Panc1 (cell line): ENCODE data around the gene ANKMY2. TPM values are rescaled to one million over a fixed set of nuclear protein-coding genes. Genes with fewer than 3 reads are reported as not detected.
"Not testable (repeated sequence)": the region's sequence is repeated elsewhere in the genome, so short reads cannot be mapped to it uniquely, and the experiment has no call there.

Experiments used
- ATAC-seq: fragments of 200-7000 bp; cut with Tn5 transposase; 2 replicates; pipeline ENCODE4 v1.9.1; 2020; ENCODE audit warnings: mild to moderate bottlenecking, moderate library complexity
- BruUV-seq: library from RNA; stranded (reverse); fragments of 400-500 nt; replicated peaks from 2 replicates; lab custom pipeline; 2021; lab: Mats Ljungman, UMichigan
- CTCF ChIA-PET: fragments of 300-600 bp; sonication (Branson Sonifier 250); formaldehyde crosslinking; loops from one replicate; lab custom pipeline; 2022; ENCODE audit warnings: antibody characterized with exemption; lab: Charles Lee
- POLR2A ChIA-PET: fragments of 300-600 bp; sonication (Branson Sonifier 250); formaldehyde crosslinking; loops from one replicate; lab custom pipeline; 2022; ENCODE audit warnings: antibody characterized with exemption; lab: Charles Lee
- DNase-seq: peaks from one replicate; pipeline ENCODE4 v3.0.0-alpha.2; 2010; ENCODE audit warnings: low read depth, low spot score
- H3K27ac ChIP-seq: 2 replicates; pipeline ENCODE4 v1.5.1; 2011; ENCODE audit warnings: mild to moderate bottlenecking, low read length, inconsistent platforms
- H3K27me3 ChIP-seq: fragments of 200-500 bp; sonication (Bioruptor generic); 2 replicates; pipeline ENCODE4 v1.6.0; 2014; ENCODE audit warnings: low read length, inconsistent platforms; ENCODE audit not compliant: control insufficient read depth, insufficient read depth
- H3K36me3 ChIP-seq: fragments of 200-500 bp; sonication (Bioruptor generic); 2 replicates; pipeline ENCODE4 v1.5.1; 2014; ENCODE audit warnings: inconsistent platforms, mild to moderate bottlenecking, low read length, moderate library complexity; ENCODE audit not compliant: control insufficient read depth, insufficient read depth
- H3K4me1 ChIP-seq: 2 replicates; pipeline ENCODE4 v1.5.1; 2011; ENCODE audit warnings: inconsistent platforms, mild to moderate bottlenecking, low read length, moderate library complexity; ENCODE audit not compliant: control insufficient read depth, insufficient read depth
- H3K4me3 ChIP-seq, 2 experiments: 2 replicates each; pipeline ENCODE4 v1.5.1; 2011 to 2012; ENCODE audit warnings: low read depth in 2 of 2, low read length in 2 of 2, mild to moderate bottlenecking in 2 of 2, inconsistent platforms in 1 of 2, moderate library complexity in 1 of 2
- H3K9me3 ChIP-seq: fragments of 200-500 bp; sonication (Bioruptor generic); 2 replicates; pipeline ENCODE4 v1.5.1; 2014; ENCODE audit warnings: low read depth, mild to moderate bottlenecking, inconsistent platforms, low read length, moderate library complexity; ENCODE audit not compliant: control insufficient read depth, insufficient read depth
- POLR2AphosphoS5 ChIP-seq: IDR thresholded peaks from 2 replicates; pipeline ENCODE4 v1.6.1; 2012; ENCODE audit warnings: mild to moderate bottlenecking, low read depth, low read length, moderate library complexity
- SIN3A ChIP-seq: IDR thresholded peaks from 2 replicates; pipeline ENCODE4 v1.6.1; 2012; ENCODE audit warnings: low read depth, mild to moderate bottlenecking, low read length, moderate library complexity, borderline replicate concordance; ENCODE audit not compliant: insufficient read depth
- TCF7L2 ChIP-seq: IDR thresholded peaks from 2 replicates; pipeline ENCODE4 v1.6.1; 2011; ENCODE audit warnings: mild to moderate bottlenecking, low read depth, low read length, inconsistent platforms
- in situ Hi-C: cut with HindIII; loops from 2 replicates; pipeline ENCODE4 v1.10.0; 2016; ENCODE audit warnings: low sequenced_read_pairs, low pct_unique_long_range_greater_than_20kb
- intact Hi-C: fragments of 100-400 bp; cut with micrococcal nuclease; formaldehyde crosslinking; loops from one replicate; pipeline ENCODE4 v1.10.0; 2022; ENCODE audit not compliant: unreplicated experiment
- total RNA-seq: library from RNA; stranded (reverse); gene quantifications from one replicate; pipeline ENCODE4 v1.2.1, GENCODE V29; 2021; ENCODE audit not compliant: unreplicated experiment
- TF ChIP-seq, protein P1 (sequence below), 2 experiments: IDR thresholded peaks; 2 replicates each; pipeline ENCODE4 v1.6.1; 2011 to 2012; ENCODE audit warnings: low read depth in 2 of 2, control low read depth in 1 of 2, low read length in 1 of 2, mild to moderate bottlenecking in 1 of 2, moderate library complexity in 1 of 2; ENCODE audit not compliant: insufficient read depth in 1 of 2
- TF ChIP-seq, protein P2 (sequence below): fragments of 450-650 bp; IDR thresholded peaks from 2 replicates; pipeline ENCODE4 v1.5.1; 2017; ENCODE audit warnings: mild to moderate bottlenecking

Gene ANKMY2
- total RNA-seq, 1 experiment from 2014 or later: 18.6 TPM

DNA sequence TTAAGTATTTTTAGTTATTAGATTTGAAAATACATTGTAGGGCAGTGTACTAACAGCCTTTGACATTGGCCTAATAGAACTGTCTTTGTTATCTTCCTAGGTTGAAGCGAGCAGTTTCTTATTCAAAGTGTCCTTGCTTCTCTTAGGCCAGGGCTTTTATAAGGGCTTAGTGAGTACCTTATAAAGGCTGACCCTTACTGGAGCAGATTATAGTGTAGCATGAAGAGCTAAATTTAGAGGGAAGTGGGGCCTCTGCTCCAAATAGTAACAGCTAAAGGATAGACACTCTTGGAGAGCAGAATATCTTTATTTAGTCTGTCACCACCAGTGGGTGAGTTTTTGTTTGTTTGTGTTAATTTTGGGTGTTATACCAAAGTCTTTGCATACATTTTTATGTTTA, 16.4 kb upstream of the ANKMY2 start:
- no TSS peak for BruUV-seq
- no peaks in the 10 kb centered on the region for H3K9me3 ChIP-seq
- peak; percentile 44; the same call in 1 of the 2 replicates for ATAC-seq
- in situ Hi-C loops (no loop called here), intact Hi-C loops (no loop called here)
- DNase-seq: no peak
- H3K4me1 ChIP-seq: peaks cover 23% of the 10 kb centered on the region
- H3K36me3 ChIP-seq: no peaks in the 10 kb centered on the region
- CTCF ChIA-PET: no interaction called here
- POLR2A ChIA-PET: no interaction called here
- TF ChIP-seq TCF7L2: no peak
- TF ChIP-seq SIN3A: no peak
- TF ChIP-seq, protein P1, sequence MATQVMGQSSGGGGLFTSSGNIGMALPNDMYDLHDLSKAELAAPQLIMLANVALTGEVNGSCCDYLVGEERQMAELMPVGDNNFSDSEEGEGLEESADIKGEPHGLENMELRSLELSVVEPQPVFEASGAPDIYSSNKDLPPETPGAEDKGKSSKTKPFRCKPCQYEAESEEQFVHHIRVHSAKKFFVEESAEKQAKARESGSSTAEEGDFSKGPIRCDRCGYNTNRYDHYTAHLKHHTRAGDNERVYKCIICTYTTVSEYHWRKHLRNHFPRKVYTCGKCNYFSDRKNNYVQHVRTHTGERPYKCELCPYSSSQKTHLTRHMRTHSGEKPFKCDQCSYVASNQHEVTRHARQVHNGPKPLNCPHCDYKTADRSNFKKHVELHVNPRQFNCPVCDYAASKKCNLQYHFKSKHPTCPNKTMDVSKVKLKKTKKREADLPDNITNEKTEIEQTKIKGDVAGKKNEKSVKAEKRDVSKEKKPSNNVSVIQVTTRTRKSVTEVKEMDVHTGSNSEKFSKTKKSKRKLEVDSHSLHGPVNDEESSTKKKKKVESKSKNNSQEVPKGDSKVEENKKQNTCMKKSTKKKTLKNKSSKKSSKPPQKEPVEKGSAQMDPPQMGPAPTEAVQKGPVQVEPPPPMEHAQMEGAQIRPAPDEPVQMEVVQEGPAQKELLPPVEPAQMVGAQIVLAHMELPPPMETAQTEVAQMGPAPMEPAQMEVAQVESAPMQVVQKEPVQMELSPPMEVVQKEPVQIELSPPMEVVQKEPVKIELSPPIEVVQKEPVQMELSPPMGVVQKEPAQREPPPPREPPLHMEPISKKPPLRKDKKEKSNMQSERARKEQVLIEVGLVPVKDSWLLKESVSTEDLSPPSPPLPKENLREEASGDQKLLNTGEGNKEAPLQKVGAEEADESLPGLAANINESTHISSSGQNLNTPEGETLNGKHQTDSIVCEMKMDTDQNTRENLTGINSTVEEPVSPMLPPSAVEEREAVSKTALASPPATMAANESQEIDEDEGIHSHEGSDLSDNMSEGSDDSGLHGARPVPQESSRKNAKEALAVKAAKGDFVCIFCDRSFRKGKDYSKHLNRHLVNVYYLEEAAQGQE (IDR thresholded peaks at IDR 0.05; ENCODE audit: insufficient read depth in 1 of 2, low read depth in 2 of 2, low read length in 1 of 2): no peak
- TF ChIP-seq, protein P2, sequence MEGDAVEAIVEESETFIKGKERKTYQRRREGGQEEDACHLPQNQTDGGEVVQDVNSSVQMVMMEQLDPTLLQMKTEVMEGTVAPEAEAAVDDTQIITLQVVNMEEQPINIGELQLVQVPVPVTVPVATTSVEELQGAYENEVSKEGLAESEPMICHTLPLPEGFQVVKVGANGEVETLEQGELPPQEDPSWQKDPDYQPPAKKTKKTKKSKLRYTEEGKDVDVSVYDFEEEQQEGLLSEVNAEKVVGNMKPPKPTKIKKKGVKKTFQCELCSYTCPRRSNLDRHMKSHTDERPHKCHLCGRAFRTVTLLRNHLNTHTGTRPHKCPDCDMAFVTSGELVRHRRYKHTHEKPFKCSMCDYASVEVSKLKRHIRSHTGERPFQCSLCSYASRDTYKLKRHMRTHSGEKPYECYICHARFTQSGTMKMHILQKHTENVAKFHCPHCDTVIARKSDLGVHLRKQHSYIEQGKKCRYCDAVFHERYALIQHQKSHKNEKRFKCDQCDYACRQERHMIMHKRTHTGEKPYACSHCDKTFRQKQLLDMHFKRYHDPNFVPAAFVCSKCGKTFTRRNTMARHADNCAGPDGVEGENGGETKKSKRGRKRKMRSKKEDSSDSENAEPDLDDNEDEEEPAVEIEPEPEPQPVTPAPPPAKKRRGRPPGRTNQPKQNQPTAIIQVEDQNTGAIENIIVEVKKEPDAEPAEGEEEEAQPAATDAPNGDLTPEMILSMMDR: no peak
- no peak for TF ChIP-seq POLR2AphosphoS5
- no peak overlapping the region for H3K27ac ChIP-seq
- no peak overlapping the region for H3K4me3 ChIP-seq
- no peaks in the 10 kb centered on the region for H3K27me3 ChIP-seq

DNA sequence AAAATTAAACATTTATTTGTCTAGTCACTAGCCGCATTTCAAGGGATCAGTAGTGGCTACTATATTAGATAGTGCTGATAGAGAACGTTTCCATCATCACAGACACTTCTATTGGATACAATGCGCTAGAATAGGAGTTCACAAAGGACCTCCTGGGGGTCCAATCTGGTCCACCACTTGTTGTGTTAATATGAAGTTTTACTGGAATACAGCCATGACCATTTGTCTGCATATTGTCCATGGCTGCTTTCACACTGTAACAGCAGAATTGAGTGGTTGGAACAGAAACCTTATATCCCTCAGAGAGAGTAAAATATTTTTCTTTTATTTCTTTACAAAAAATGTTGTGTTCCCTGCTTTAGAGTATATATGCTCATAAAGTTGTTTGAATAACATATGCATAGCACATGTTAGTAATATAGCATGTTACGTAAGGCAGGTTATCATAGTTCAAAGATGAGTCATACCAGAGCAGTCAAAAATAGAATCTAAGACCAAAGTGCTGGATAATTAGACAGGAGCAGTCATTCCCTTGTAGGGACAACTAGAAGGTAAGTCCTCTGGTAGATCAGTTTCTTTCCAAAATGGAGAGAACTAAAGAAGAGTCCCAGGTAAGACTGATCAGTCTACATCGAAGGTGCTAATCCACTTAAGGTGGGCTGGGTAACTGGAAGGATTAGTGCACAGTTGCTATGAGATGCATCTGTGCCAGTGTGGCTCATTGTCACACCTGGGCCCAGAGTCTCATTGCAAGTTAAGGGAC, 15.3 kb upstream of the ANKMY2 start:
- in situ Hi-C loops: no loop called here
- Histone ChIP-seq H3K27ac (0 out of 2 replicates have a peak overlapping the region, but pooled peaks have one; percentile 0), H3K4me3 (no peak overlapping the region), H3K9me3 (no peaks in the 10 kb centered on the region), H3K36me3 (no peaks in the 10 kb centered on the region), H3K4me1 (peaks cover 23% of the 10 kb centered on the region), H3K27me3 (no peaks in the 10 kb centered on the region)
- intact Hi-C loops: no loop called here
- ChIA-PET CTCF (no interaction called here), POLR2A (no interaction called here)
- peak; percentile 49; the same call in 1 of the 2 replicates for ATAC-seq
- BruUV-seq: no TSS peak
- TF ChIP-seq, protein P2: no peak
- TF ChIP-seq POLR2AphosphoS5 (no peak), TCF7L2 (no peak), SIN3A (no peak)
- TF ChIP-seq, protein P1 (IDR thresholded peaks at IDR 0.05; ENCODE audit: insufficient read depth in 1 of 2, low read depth in 2 of 2, low read length in 1 of 2): no peak
- DNase-seq: no peak

DNA sequence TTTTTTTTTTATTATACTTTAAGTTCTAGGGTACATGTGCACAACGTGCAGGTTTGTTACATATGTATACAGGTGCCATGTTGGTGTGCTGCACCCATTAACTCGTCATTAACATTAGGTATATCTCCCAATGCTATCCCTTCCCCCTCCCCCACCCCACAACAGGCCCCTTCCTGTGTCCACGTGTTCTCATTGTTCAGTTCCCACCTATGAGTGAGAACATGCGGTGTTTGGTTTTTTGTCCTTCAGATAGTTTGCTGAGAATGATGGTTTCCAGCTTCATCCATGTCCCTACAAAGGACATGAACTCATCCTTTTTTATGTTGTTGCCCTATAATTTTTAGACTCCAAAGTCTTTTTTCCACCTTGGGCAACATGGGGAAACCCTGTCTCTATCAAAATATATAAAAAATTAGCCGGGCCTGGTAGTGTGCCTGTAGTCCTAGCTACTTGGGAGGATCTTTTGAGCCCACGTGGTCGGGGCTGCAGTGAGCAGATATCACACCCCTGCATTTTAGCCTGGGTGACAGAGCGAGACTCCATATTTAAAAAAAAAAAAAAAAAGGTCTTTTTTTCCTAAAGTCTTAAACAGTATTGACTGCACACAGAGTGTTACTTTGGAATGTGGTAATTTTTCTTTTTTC, 14.4 kb upstream of the ANKMY2 start:
- H3K4me1 ChIP-seq: peaks cover 23% of the 10 kb centered on the region
- H3K9me3 ChIP-seq, H3K27ac ChIP-seq, H3K4me3 ChIP-seq, H3K36me3 ChIP-seq, POLR2A ChIA-PET, BruUV-seq, intact Hi-C loops, H3K27me3 ChIP-seq, DNase-seq, in situ Hi-C loops, ATAC-seq: not testable (repeated sequence)
- CTCF ChIA-PET: interaction anchor here (0.7 kb wide), 1 partner anchor 246 kb away, joined by 5 read pairs; no protein-coding TSS in a partner anchor
